ENCODE data around the gene IL22RA1. TPM values are rescaled to one million over a fixed set of nuclear protein-coding genes. Genes with fewer than 3 reads are reported as not detected.

Gene IL22RA1
- total RNA-seq, 1 experiment from 2014 or later = 0.13 TPM

- no peak overlapping the region for H2AFZ ChIP-seq (ENCODE audit: low read length)
- H3K27me3 ChIP-seq (ENCODE audit: insufficient read depth, low read length) = no peaks in the 10 kb centered on the region
- no peaks in the 10 kb centered on the region for H3K79me1 ChIP-seq (ENCODE audit: insufficient read depth, low read depth, low read length, poor library complexity, severe bottlenecking)
- Mint-ChIP-seq H3K4me3 (no peak overlapping the region), H3K27me3 (ENCODE audit: low read depth) (peaks cover 15% of the 10 kb centered on the region), H3K9me3 (no peaks in the 10 kb centered on the region), H3K4me1 (peaks cover 28 to 53% of the 10 kb centered on the region in 2 experiments), H3K27ac (no peak overlapping the region; a peak in 1 of 7 replicates), H3K36me3 (ENCODE audit: insufficient read depth in 1 of 3, low read depth in 3 of 3) (no peaks in the 10 kb centered on the region)
- H2BK120ac ChIP-seq (ENCODE audit: low read depth, low read length, poor library complexity, severe bottlenecking) = no peak overlapping the region
- no peak overlapping the region for H2BK5ac ChIP-seq (ENCODE audit: insufficient read length, low read length)
- H3T11ph ChIP-seq (ENCODE audit: low read length) = no peak overlapping the region
- H2AK5ac ChIP-seq (ENCODE audit: insufficient read length, low read length) = no peak overlapping the region
- H3K23me2 ChIP-seq (ENCODE audit: insufficient read length, low read depth, low read length, poor library complexity, severe bottlenecking) = no peaks in the 10 kb centered on the region
- H3K18ac ChIP-seq (ENCODE audit: insufficient read length, low read depth, low read length) = no peak overlapping the region
- TF ChIP-seq, protein P1, sequence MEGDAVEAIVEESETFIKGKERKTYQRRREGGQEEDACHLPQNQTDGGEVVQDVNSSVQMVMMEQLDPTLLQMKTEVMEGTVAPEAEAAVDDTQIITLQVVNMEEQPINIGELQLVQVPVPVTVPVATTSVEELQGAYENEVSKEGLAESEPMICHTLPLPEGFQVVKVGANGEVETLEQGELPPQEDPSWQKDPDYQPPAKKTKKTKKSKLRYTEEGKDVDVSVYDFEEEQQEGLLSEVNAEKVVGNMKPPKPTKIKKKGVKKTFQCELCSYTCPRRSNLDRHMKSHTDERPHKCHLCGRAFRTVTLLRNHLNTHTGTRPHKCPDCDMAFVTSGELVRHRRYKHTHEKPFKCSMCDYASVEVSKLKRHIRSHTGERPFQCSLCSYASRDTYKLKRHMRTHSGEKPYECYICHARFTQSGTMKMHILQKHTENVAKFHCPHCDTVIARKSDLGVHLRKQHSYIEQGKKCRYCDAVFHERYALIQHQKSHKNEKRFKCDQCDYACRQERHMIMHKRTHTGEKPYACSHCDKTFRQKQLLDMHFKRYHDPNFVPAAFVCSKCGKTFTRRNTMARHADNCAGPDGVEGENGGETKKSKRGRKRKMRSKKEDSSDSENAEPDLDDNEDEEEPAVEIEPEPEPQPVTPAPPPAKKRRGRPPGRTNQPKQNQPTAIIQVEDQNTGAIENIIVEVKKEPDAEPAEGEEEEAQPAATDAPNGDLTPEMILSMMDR (conservative IDR thresholded peaks at IDR 0.05) = no peak
- H3K14ac ChIP-seq (ENCODE audit: insufficient read depth, low read length) = no peak overlapping the region; the same call in 1 of the 2 replicates
- no peaks in the 10 kb centered on the region for H3K79me2 ChIP-seq (ENCODE audit: insufficient read depth, low read length)
- DNase-seq = no peak
- no peak overlapping the region for H4K91ac ChIP-seq (ENCODE audit: insufficient read length, low read depth, low read length)
- H3K4ac ChIP-seq (ENCODE audit: low read depth, low read length) = no peak overlapping the region
- no peaks in the 10 kb centered on the region for H3K9me3 ChIP-seq (ENCODE audit: control insufficient read depth, low read depth, low read length)
- peaks cover 4% of the 10 kb centered on the region; the same call in 1 of the 2 replicates for H3K4me1 ChIP-seq (ENCODE audit: insufficient read depth, low read length)
- no peak overlapping the region for H2BK20ac ChIP-seq (ENCODE audit: low read depth, low read length, poor library complexity, severe bottlenecking)
- no peak overlapping the region for H2BK15ac ChIP-seq (ENCODE audit: low read depth, low read length)
- WGBS (ENCODE audit: extremely low coverage, insufficient read length, low lambda C conversion rate) = no CpG with 5 or more reads among the region's 14 CpGs
- no peaks in the 10 kb centered on the region for H4K20me1 ChIP-seq (ENCODE audit: control insufficient read depth, insufficient read depth, insufficient read length)
- no peak overlapping the region for H3K9ac ChIP-seq (ENCODE audit: extremely low read depth, insufficient read length, low read length)
- H3K56ac ChIP-seq (ENCODE audit: insufficient read length, low read depth, low read length) = no peak overlapping the region
- no peak overlapping the region for H4K5ac ChIP-seq (ENCODE audit: insufficient read length, low read depth, low read length)
- H3K23ac ChIP-seq (ENCODE audit: insufficient read length, low read depth, low read length) = no peak overlapping the region
- no peak overlapping the region for H3K4me2 ChIP-seq (ENCODE audit: insufficient read depth, insufficient read length, low read length)
- H2BK12ac ChIP-seq (ENCODE audit: insufficient read length, low read depth, low read length) = no peak overlapping the region
- H4K8ac ChIP-seq (replicated peaks; ENCODE audit: insufficient read length, low read depth, low read length) = no peak overlapping the region
- no peak overlapping the region for H3K27ac ChIP-seq (ENCODE audit: insufficient read length, low read depth, low read length)
Measured at GRCh38 chr1:24110642-24111261, 32.2 kb downstream of the IL22RA1 start.

Measured in H9 (cell line).